KMS-11 (cell line): ENCODE data around the gene C2orf69.

Experiments used
- H2AFZ ChIP-seq: fragments of 200-600 bp; sonication (generic); 2 replicates; pipeline ENCODE4 v1.6.1; 2016; ENCODE audit warnings: antibody characterized with exemption, mixed run types, low read depth
- H3K27ac ChIP-seq: fragments of 200-600 bp; sonication (generic); 2 replicates; pipeline ENCODE4 v1.6.1; 2016; ENCODE audit warnings: mild to moderate bottlenecking, mixed run types
- H3K27me3 ChIP-seq: fragments of 200-600 bp; sonication (generic); 2 replicates; pipeline ENCODE4 v1.6.1; 2017; ENCODE audit warnings: mild to moderate bottlenecking, low read depth, mixed run types, moderate library complexity; ENCODE audit not compliant: insufficient read depth
- H3K36me3 ChIP-seq: fragments of 200-600 bp; sonication (generic); 2 replicates; pipeline ENCODE4 v1.6.1; 2017; ENCODE audit warnings: mild to moderate bottlenecking, mixed run types; ENCODE audit not compliant: insufficient read depth
- H3K4me1 ChIP-seq: fragments of 200-600 bp; sonication (generic); 2 replicates; pipeline ENCODE4 v1.6.1; 2016; ENCODE audit warnings: mild to moderate bottlenecking, low read depth, mixed run types; ENCODE audit not compliant: poor library complexity, severe bottlenecking
- H3K4me2 ChIP-seq: fragments of 200-600 bp; sonication (generic); 2 replicates; pipeline ENCODE4 v1.7.0; 2016; ENCODE audit warnings: mild to moderate bottlenecking, mixed run types
- H3K4me3 ChIP-seq: fragments of 200-600 bp; sonication (generic); IDR thresholded peaks from 2 replicates; pipeline ENCODE4 v1.6.1; 2017; ENCODE audit warnings: low read depth, low read length, mixed read lengths; ENCODE audit not compliant: insufficient read depth
- H3K79me2 ChIP-seq: fragments of 200-600 bp; sonication (generic); 2 replicates; pipeline ENCODE4 v1.6.1; 2016; ENCODE audit warnings: low read depth, mixed run types; ENCODE audit not compliant: insufficient read depth
- H3K9ac ChIP-seq: fragments of 200-600 bp; sonication (generic); 2 replicates; pipeline ENCODE4 v1.6.1; 2016; ENCODE audit warnings: mild to moderate bottlenecking, mixed run types
- H4K20me1 ChIP-seq: fragments of 200-600 bp; sonication (generic); 2 replicates; pipeline ENCODE4 v1.6.1; 2016; ENCODE audit warnings: mild to moderate bottlenecking, mixed run types; ENCODE audit not compliant: insufficient read depth
- CTCF ChIP-seq: fragments of 200-600 bp; sonication (generic); conservative IDR thresholded peaks from 2 replicates; pipeline ENCODE4 v1.6.1; 2017; ENCODE audit warnings: low read depth, mild to moderate bottlenecking, antibody characterized with exemption, low read length, moderate library complexity, mixed read lengths

C2orf69 gene

GRCh38 chr2:199882667-199883066 lies 28.4 kb upstream of the C2orf69 start:
- Histone ChIP-seq H3K9ac (no peak overlapping the region), H3K4me2 (no peak overlapping the region), H3K4me3 (no peak overlapping the region), H4K20me1 (no peaks in the 10 kb centered on the region), H3K79me2 (no peaks in the 10 kb centered on the region), H3K27ac (no peak overlapping the region), H3K36me3 (no peaks in the 10 kb centered on the region), H3K4me1 (no peaks in the 10 kb centered on the region), H2AFZ (no peak overlapping the region), H3K27me3 (no peaks in the 10 kb centered on the region)
- no peak for TF ChIP-seq CTCF

- H3K36me3 ChIP-seq, result no peaks in the 10 kb centered on the region
- H4K20me1 ChIP-seq, result no peaks in the 10 kb centered on the region
- no peaks in the 10 kb centered on the region for H3K4me1 ChIP-seq
- H2AFZ ChIP-seq, result no peak overlapping the region
- H3K27ac ChIP-seq, result no peak overlapping the region
- no peak for TF ChIP-seq CTCF
- H3K9ac ChIP-seq, result no peak overlapping the region
- H3K79me2 ChIP-seq, result no peaks in the 10 kb centered on the region
- H3K4me3 ChIP-seq, result no peak overlapping the region
- H3K4me2 ChIP-seq, result no peak overlapping the region
- H3K27me3 ChIP-seq, result no peaks in the 10 kb centered on the region
These were observed 27.4 kb upstream of the C2orf69 start for GRCh38 chr2:199883474-199884212.

GRCh38 chr2:199895406-199895805 lies 15.7 kb upstream of the C2orf69 start:
- no peak for TF ChIP-seq CTCF
- no peaks in the 10 kb centered on the region for H3K79me2 ChIP-seq
- no peaks in the 10 kb centered on the region for H3K27me3 ChIP-seq
- H3K9ac ChIP-seq, result no peak overlapping the region
- no peak overlapping the region for H3K27ac ChIP-seq
- H4K20me1 ChIP-seq, result no peaks in the 10 kb centered on the region
- H3K4me3 ChIP-seq, result no peak overlapping the region
- H3K36me3 ChIP-seq, result no peaks in the 10 kb centered on the region
- H3K4me2 ChIP-seq, result no peak overlapping the region
- no peak overlapping the region for H2AFZ ChIP-seq
- no peaks in the 10 kb centered on the region for H3K4me1 ChIP-seq

GRCh38 chr2:199896617-199897016 lies 14.5 kb upstream of the C2orf69 start:
- Histone ChIP-seq H3K27ac (no peak overlapping the region), H3K4me1 (no peaks in the 10 kb centered on the region)
- TF ChIP-seq CTCF, result no peak

More at GRCh38 chr2:199896617-199897016, 14.5 kb upstream of the C2orf69 start:
- Histone ChIP-seq H3K27me3 (no peaks in the 10 kb centered on the region), H3K9ac (no peak overlapping the region), H3K4me2 (no peak overlapping the region), H3K4me3 (no peak overlapping the region), H3K36me3 (no peaks in the 10 kb centered on the region), H2AFZ (no peak overlapping the region), H4K20me1 (no peaks in the 10 kb centered on the region), H3K79me2 (no peaks in the 10 kb centered on the region)
